CD14-positive monocyte (primary cell): Measurements from ENCODE around the gene FOXO6. TPM values are rescaled to one million over a fixed set of nuclear protein-coding genes. Genes with fewer than 3 reads are reported as not detected.
A peak's percentile ranks its signal among the peaks of the same experiment; 100 is the strongest.

Source experiments
- DNase-seq, 3 donors: peaks; one replicate each; pipeline ENCODE4 v3.0.0-alpha.2; 2011 to 2022
- H2AFZ ChIP-seq: 2 replicates; pipeline ENCODE4 v1.6.0; 2012; ENCODE audit warnings: mild to moderate bottlenecking, low read depth, low read length, inconsistent platforms; ENCODE audit not compliant: insufficient read depth, poor library complexity, severe bottlenecking
- H3K27ac ChIP-seq, 2 donors: 1 replicate in 1 of 2; 2 replicates in 1 of 2; pipeline ENCODE4 v1.5.1; 2012 to 2013; ENCODE audit warnings: low read length in 2 of 2, control low read depth in 1 of 2, inconsistent platforms in 1 of 2, low read depth in 1 of 2, mild to moderate bottlenecking in 1 of 2
- H3K27me3 ChIP-seq, 2 donors: one replicate each; pipeline versions ENCODE4 v1.6.0 to v1.6.1; 2011 to 2013; ENCODE audit warnings: low read length in 2 of 2; ENCODE audit not compliant: control insufficient read depth in 2 of 2, insufficient read depth in 2 of 2
- H3K36me3 ChIP-seq, 2 donors: replicated peaks in 1 of 2; 1 replicate in 1 of 2; 2 replicates in 1 of 2; pipeline versions ENCODE4 v1.5.1 to v1.6.1; 2012 to 2013; ENCODE audit warnings: low read length in 2 of 2, control low read depth in 1 of 2, inconsistent platforms in 1 of 2, mild to moderate bottlenecking in 1 of 2; ENCODE audit not compliant: insufficient read depth in 2 of 2, control insufficient read depth in 1 of 2
- H3K4me1 ChIP-seq, 2 donors: 1 replicate in 1 of 2; 2 replicates in 1 of 2; pipeline versions ENCODE4 v1.5.1 to v1.6.1; 2012 to 2013; ENCODE audit warnings: low read length in 2 of 2, control low read depth in 1 of 2, inconsistent platforms in 1 of 2, mild to moderate bottlenecking in 1 of 2, moderate library complexity in 1 of 2; ENCODE audit not compliant: insufficient read depth in 2 of 2, control insufficient read depth in 1 of 2
- H3K4me2 ChIP-seq: replicated peaks from 2 replicates; pipeline ENCODE3; 2012; ENCODE audit warnings: low read length, moderate library complexity, mild to moderate bottlenecking; ENCODE audit not compliant: poor library complexity, severe bottlenecking; ENCODE audit errors: extremely low read depth
- H3K4me3 ChIP-seq, 3 experiments: fragments of 200-600 bp in 1 of 3; sonication (generic) in 1 of 3; replicated peaks in 1 of 3; 1 replicate in 2 of 3; 2 replicates in 1 of 3; pipeline ENCODE4 v1.5.1; 2011 to 2013; ENCODE audit warnings: low read length in 3 of 3, mild to moderate bottlenecking in 3 of 3, control low read depth in 2 of 3, low read depth in 2 of 3, inconsistent platforms in 1 of 3, moderate library complexity in 1 of 3
- H3K79me2 ChIP-seq: 2 replicates; pipeline ENCODE4 v1.6.0; 2012; ENCODE audit warnings: mild to moderate bottlenecking, control low read depth, inconsistent platforms, low read length, moderate library complexity; ENCODE audit not compliant: insufficient read depth
- H3K9ac ChIP-seq: 2 replicates; pipeline ENCODE4 v1.6.0; 2017; ENCODE audit warnings: low read length, mild to moderate bottlenecking; ENCODE audit not compliant: insufficient read depth, poor library complexity, severe bottlenecking
- H3K9me3 ChIP-seq, 2 donors: replicated peaks in 1 of 2; 1 replicate in 1 of 2; 2 replicates in 1 of 2; pipeline versions ENCODE4 v1.5.1 to v1.6.1; 2012 to 2013; ENCODE audit warnings: low read length in 2 of 2, control low read depth in 1 of 2; ENCODE audit not compliant: control insufficient read depth in 1 of 2, insufficient read depth in 1 of 2
- H4K20me1 ChIP-seq: 2 replicates; pipeline ENCODE4 v1.6.0; 2012; ENCODE audit warnings: mild to moderate bottlenecking, low read length, control low read depth, moderate library complexity; ENCODE audit not compliant: insufficient read depth
- H3K27ac Mint-ChIP-seq, 7 donors: one replicate each; pipeline ENCODE4 v1.8.0; 2020; ENCODE audit warnings: mild to moderate bottlenecking in 7 of 7, mixed read lengths in 7 of 7, moderate library complexity in 6 of 7, inconsistent platforms in 2 of 7
- H3K27me3 Mint-ChIP-seq, 3 donors: one replicate each; pipeline ENCODE4 v1.8.0; 2021 to 2022; ENCODE audit warnings: low read depth in 3 of 3, mild to moderate bottlenecking in 3 of 3, mixed read lengths in 3 of 3, moderate library complexity in 3 of 3, inconsistent platforms in 1 of 3
- H3K36me3 Mint-ChIP-seq, 2 donors: one replicate each; pipeline ENCODE4 v1.8.0; 2020; ENCODE audit warnings: mixed read lengths in 2 of 2, inconsistent platforms in 1 of 2, mild to moderate bottlenecking in 1 of 2
- H3K4me1 Mint-ChIP-seq: one replicate; pipeline ENCODE4 v1.8.0; 2020; ENCODE audit warnings: mild to moderate bottlenecking, mixed read lengths
- H3K4me3 Mint-ChIP-seq, 2 donors: one replicate each; pipeline ENCODE4 v1.8.0; 2020; ENCODE audit warnings: mild to moderate bottlenecking in 2 of 2, mixed read lengths in 2 of 2, moderate library complexity in 1 of 2
- H3K9me3 Mint-ChIP-seq, 7 donors: one replicate each; pipeline ENCODE4 v1.8.0; 2020 to 2022; ENCODE audit warnings: mixed read lengths in 7 of 7, mild to moderate bottlenecking in 6 of 7, moderate library complexity in 6 of 7, inconsistent platforms in 2 of 7
- WGBS: methylation state at CpG from one replicate; pipeline ENCODE4 v1.1.5; 2013; ENCODE audit warnings: missing lambda C conversion rate; ENCODE audit not compliant: insufficient coverage; 5-methylcytosine and 5-hydroxymethylcytosine counted together
- intact Hi-C, 2 donors: fragments of 100-400 bp; cut with micrococcal nuclease; formaldehyde crosslinking; loops; one replicate each; pipeline versions ENCODE4 v1.15.0 to v1.15.1; 2023
- polyA plus RNA-seq, 3 donors: library from polyadenylated mRNA; depleted of rRNA in 1 of 3; unstranded in 2 of 3; stranded (reverse) in 1 of 3; fragments of 300-500 nt in 2 of 3; fragments of >200 nt in 1 of 3; fragmentation: Illumina TruSeq in 2 of 3; gene quantifications; 1 replicate in 2 of 3; 2 replicates in 1 of 3; pipeline ENCODE4 v1.2.3, GENCODE V29; 2012 to 2021
- TF ChIP-seq, protein P1 (sequence below): fragments of 200-600 bp; IDR thresholded peaks from one replicate; pipeline ENCODE4 v1.8.0; 2022; ENCODE audit warnings: antibody characterized with exemption, mild to moderate bottlenecking

FOXO6 gene
- polyA plus RNA-seq, 3 donors = 0.05 TPM; not detected in 2

DNA sequence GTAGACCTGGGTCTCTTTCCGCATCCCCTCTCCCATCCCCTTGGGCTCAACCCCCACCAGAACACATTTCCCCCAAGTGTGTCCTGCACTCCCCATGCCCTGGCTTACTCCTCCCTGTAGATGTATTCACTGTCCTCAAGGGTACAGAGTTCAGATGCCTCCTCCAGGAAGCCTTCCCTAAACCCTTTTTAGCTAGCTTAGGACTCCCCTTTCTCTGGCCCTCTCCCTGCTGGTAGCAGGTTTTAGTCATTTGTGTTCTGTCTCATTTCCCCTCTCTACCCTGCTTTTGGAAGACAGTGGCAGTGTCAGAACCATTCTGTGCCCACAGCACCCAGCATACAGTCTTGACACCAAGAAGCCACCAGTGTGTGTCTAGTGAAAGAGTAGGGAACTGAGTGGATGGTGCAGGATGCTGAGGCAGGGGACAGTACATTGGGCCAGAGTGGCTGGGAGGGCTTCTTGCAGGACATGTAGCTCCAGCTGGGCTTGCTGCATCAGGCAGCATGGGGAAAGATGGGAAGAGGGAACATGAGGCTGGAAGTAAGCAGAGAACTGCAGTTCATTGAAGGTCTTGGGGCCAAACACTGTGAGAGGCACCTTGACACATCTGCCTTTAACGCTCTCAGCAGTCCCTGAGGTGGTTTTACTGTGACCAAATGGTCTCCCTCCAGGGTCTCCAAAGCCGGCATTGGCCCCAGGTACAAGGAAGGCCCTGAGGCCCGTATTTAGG, 2.5 kb downstream of the FOXO6 start:
- 97% methylated on average over 4 of the region's 4 CpGs for WGBS
- no peak overlapping the region for H3K27ac ChIP-seq
- no peak overlapping the region for H3K4me2 ChIP-seq
- H3K27me3 ChIP-seq = peaks cover 41 to 69% of the 10 kb centered on the region in 2 donors
- H3K4me1 ChIP-seq = peaks cover 18 to 31% of the 10 kb centered on the region in 2 donors
- peak overlapping the region in 2 of 7 donors; percentile 41 to 45 for H3K27ac Mint-ChIP-seq
- H3K9ac ChIP-seq = no peak overlapping the region
- H2AFZ ChIP-seq = no peak overlapping the region
- peaks cover 13% of the 10 kb centered on the region for H3K4me1 Mint-ChIP-seq
- no peak for DNase-seq
- peaks cover 0 to 15% (median 6%) of the 10 kb centered on the region in 7 donors for H3K9me3 Mint-ChIP-seq
- peaks cover 64 to 73% (median 71%) of the 10 kb centered on the region in 3 donors for H3K27me3 Mint-ChIP-seq
- peaks cover 0 to 9% of the 10 kb centered on the region in 2 donors for H3K9me3 ChIP-seq
- H3K36me3 Mint-ChIP-seq = peaks cover 0 to 2% of the 10 kb centered on the region in 2 donors
- H3K36me3 ChIP-seq = no peaks in the 10 kb centered on the region
- H4K20me1 ChIP-seq = no peaks in the 10 kb centered on the region
- H3K79me2 ChIP-seq = no peaks in the 10 kb centered on the region
- TF ChIP-seq, protein P1, sequence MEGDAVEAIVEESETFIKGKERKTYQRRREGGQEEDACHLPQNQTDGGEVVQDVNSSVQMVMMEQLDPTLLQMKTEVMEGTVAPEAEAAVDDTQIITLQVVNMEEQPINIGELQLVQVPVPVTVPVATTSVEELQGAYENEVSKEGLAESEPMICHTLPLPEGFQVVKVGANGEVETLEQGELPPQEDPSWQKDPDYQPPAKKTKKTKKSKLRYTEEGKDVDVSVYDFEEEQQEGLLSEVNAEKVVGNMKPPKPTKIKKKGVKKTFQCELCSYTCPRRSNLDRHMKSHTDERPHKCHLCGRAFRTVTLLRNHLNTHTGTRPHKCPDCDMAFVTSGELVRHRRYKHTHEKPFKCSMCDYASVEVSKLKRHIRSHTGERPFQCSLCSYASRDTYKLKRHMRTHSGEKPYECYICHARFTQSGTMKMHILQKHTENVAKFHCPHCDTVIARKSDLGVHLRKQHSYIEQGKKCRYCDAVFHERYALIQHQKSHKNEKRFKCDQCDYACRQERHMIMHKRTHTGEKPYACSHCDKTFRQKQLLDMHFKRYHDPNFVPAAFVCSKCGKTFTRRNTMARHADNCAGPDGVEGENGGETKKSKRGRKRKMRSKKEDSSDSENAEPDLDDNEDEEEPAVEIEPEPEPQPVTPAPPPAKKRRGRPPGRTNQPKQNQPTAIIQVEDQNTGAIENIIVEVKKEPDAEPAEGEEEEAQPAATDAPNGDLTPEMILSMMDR = no peak
- H3K4me3 Mint-ChIP-seq = peak overlapping the region; percentile 48 to 66
- intact Hi-C loops = loop anchor here in 1 of 2 donors (2.0 kb wide), 1 partner anchor 17 kb away; no protein-coding TSS in a partner anchor
- H3K4me3 ChIP-seq = no peak overlapping the region

DNA sequence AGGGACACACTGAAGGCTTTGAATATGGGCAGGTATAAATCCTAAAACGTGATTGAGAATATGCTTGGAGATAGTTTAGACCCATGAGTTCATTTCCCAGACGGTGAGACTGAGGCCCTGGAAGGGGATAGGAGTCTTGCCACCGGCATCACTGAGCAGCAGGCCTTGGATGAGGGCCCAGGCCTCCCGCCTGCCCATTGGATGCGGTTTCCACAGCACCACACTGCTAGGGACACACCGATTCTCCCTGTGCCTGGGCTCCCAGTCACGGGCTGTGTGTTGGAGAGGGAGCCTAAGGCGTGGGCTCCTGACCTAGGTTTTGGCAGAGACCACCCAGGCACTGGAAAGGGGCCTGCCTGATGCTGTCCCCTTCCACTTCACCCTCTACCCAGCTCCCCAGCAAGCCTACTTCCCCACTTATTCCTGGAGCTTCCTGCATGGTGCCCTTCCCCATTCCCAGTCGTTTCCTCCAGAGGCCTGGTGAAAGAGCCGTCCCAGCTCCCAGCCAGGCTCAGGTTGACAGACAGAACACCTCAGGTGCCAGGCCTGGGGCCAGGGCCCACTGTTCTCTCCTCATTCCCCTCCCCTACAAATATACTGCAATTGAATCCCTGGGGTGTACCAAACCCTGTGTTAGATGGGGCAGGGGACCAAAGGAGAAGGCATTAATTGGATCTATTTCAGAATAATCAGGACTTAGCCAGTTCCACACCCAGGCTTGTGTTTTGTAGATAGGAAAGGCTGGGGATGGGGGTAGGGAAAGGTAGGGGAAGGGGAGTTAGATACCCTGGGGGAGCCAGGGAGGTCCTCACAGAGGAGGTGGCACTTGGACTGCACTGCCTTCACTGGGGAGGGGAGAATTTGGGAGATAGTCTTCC, 3.4 kb downstream of the FOXO6 start:
- Histone ChIP-seq H3K4me1 (peaks cover 18 to 31% of the 10 kb centered on the region in 2 donors), H3K9ac (no peak overlapping the region), H3K4me2 (no peak overlapping the region), H3K27ac (no peak overlapping the region), H3K4me3 (no peak overlapping the region), H4K20me1 (no peaks in the 10 kb centered on the region), H3K36me3 (no peaks in the 10 kb centered on the region), H3K27me3 (peaks cover 41 to 67% of the 10 kb centered on the region in 2 donors), H3K9me3 (peaks cover 0 to 9% of the 10 kb centered on the region in 2 donors), H2AFZ (no peak overlapping the region), H3K79me2 (no peaks in the 10 kb centered on the region)
- intact Hi-C loops = no loop called here
- WGBS = 70% methylated on average over 6 of the region's 10 CpGs
- Mint-ChIP-seq H3K4me3 (peak overlapping the region in 1 of 2 donors; percentile 22), H3K27ac (peak overlapping the region in 2 of 7 donors; percentile 2 to 11), H3K36me3 (peaks cover 0 to 2% of the 10 kb centered on the region in 2 donors), H3K9me3 (peaks cover 0 to 17% (median 6%) of the 10 kb centered on the region in 7 donors), H3K27me3 (peaks cover 64 to 76% (median 70%) of the 10 kb centered on the region in 3 donors), H3K4me1 (peaks cover 13% of the 10 kb centered on the region)
- no peak for DNase-seq
- TF ChIP-seq, protein P1 = no peak
